K562 (cell line): Measurements from ENCODE around the gene CDKN2AIP. TPM values are rescaled to one million over a fixed set of nuclear protein-coding genes. Genes with fewer than 3 reads are reported as not detected.

Source experiments
- ARHGAP35 ChIP-seq: fragments of 450-650 bp; IDR thresholded peaks from 2 replicates; pipeline ENCODE4 v1.6.1; 2018; ENCODE audit not compliant: partially characterized antibody
- CHD2 ChIP-seq: IDR thresholded peaks from 2 replicates; pipeline ENCODE4 v1.6.1; 2011; ENCODE audit warnings: low read depth, low read length
- EHMT2 ChIP-seq: fragments of 450-650 bp; IDR thresholded peaks from 2 replicates; pipeline ENCODE4 v1.6.1; 2018; ENCODE audit warnings: antibody characterized with exemption
- L3MBTL2 ChIP-seq: fragments of 450-650 bp; IDR thresholded peaks from 2 replicates; pipeline ENCODE4 v1.6.1; 2016; ENCODE audit warnings: mild to moderate bottlenecking, moderate library complexity
- PHB2 ChIP-seq: fragments of 450-650 bp; IDR thresholded peaks from 2 replicates; pipeline ENCODE4 v1.6.1; 2017; ENCODE audit warnings: low read depth
- POLR2A ChIP-seq: fragments of 450-650 bp; conservative IDR thresholded peaks from 2 replicates; pipeline ENCODE4 v1.6.1; 2016
- PTBP1 ChIP-seq: fragments of 200-400 bp; formaldehyde crosslinking; IDR thresholded peaks from 2 replicates; pipeline ENCODE4 v1.6.1; 2017; ENCODE audit warnings: low read depth, low read length
- SETDB1 ChIP-seq: IDR thresholded peaks from one replicate; pipeline ENCODE4 v1.6.1; 2012; ENCODE audit warnings: low read length, control low read depth, inconsistent platforms
- TAL1 ChIP-seq: fragments of 450-650 bp; IDR thresholded peaks from 2 replicates; pipeline ENCODE4 v1.6.1; 2016; ENCODE audit warnings: mild to moderate bottlenecking
- TEAD1 ChIP-seq, 2 experiments: fragments of 450-650 bp in 1 of 2; sonication (generic) in 1 of 2; formaldehyde crosslinking; IDR thresholded peaks; 2 replicates each; pipeline versions ENCODE4 v1.4.0 to v1.8.0; 2020 to 2022; ENCODE audit warnings: mild to moderate bottlenecking in 2 of 2, missing genetic modification reagents in 1 of 2
- TRIM28 ChIP-seq: fragments of 450-650 bp; IDR thresholded peaks from 2 replicates; pipeline ENCODE4 v1.6.1; 2017
- ZNF253 ChIP-seq: fragments of 250-450 bp; sonication (Bioruptor Pico); conservative IDR thresholded peaks from 2 replicates; pipeline ENCODE4 v1.6.1; 2021; ENCODE audit warnings: mild to moderate bottlenecking
- ZNF507 ChIP-seq: conservative IDR thresholded peaks from 2 replicates; pipeline ENCODE4 v1.6.1; 2017; ENCODE audit warnings: missing genetic modification characterization, missing compliant biosample characterization
- ZNF75A ChIP-seq: fragments of 450-650 bp; formaldehyde crosslinking; IDR thresholded peaks from 2 replicates; pipeline ENCODE4 v1.4.0; 2020; ENCODE audit warnings: mild to moderate bottlenecking
- polyA plus RNA-seq, 8 experiments: library from polyadenylated mRNA; depleted of rRNA in 4 of 8; stranded (reverse) in 5 of 8; unstranded in 3 of 8; fragments of >200 nt; fragmentation: Nextera tagmentation in 2 of 8; fragmentation: Illumina TruSeq in 1 of 8; extraction: Ambion mirVana in 2 of 8; extraction: Trizol in 1 of 8; gene quantifications; 2 replicates each; pipeline versions ENCODE4 v1.2.1 to v1.2.3, GENCODE V29; 2011 to 2014; ENCODE audit warnings: inconsistent platforms in 1 of 8, missing spikeins in 1 of 8
- total RNA-seq, 7 experiments: library from RNA; depleted of rRNA in 6 of 7; stranded (reverse); fragments of >200 nt in 6 of 7; fragmentation: Illumina TruSeq in 2 of 7; extraction: Trizol in 2 of 7; gene quantifications; 2 replicates each; pipeline versions ENCODE4 v1.2.1 to v1.2.3, GENCODE V29; 2011 to 2021; ENCODE audit warnings: low replicate concordance in 1 of 7
- TF ChIP-seq, protein P1 (sequence below): sonication (generic); formaldehyde crosslinking; IDR thresholded peaks from 2 replicates; pipeline ENCODE4 v1.8.1; 2022; ENCODE audit warnings: missing genetic modification reagents
- TF ChIP-seq, protein P2 (sequence below): fragments of 450-650 bp; formaldehyde crosslinking; IDR thresholded peaks from 2 replicates; pipeline ENCODE4 v1.4.0; 2022; ENCODE audit warnings: missing genetic modification characterization
- TF ChIP-seq, protein P3 (sequence below): fragments of 450-650 bp; IDR thresholded peaks from 2 replicates; pipeline ENCODE4 v1.6.1; 2017; ENCODE audit warnings: antibody characterized with exemption
- TF ChIP-seq, protein P4 (sequence below): IDR thresholded peaks from 3 replicates; pipeline ENCODE4 v1.6.1; 2011; ENCODE audit warnings: borderline replicate concordance, mild to moderate bottlenecking; ENCODE audit not compliant: insufficient read length, insufficient read depth
- TF ChIP-seq, protein P5 (sequence below): fragments of 450-650 bp; IDR thresholded peaks from 2 replicates; pipeline ENCODE4 v1.6.1; 2017; ENCODE audit warnings: mild to moderate bottlenecking, moderate library complexity
- TF ChIP-seq, protein P6 (sequence below): fragments of 450-650 bp; formaldehyde crosslinking; conservative IDR thresholded peaks from 2 replicates; pipeline ENCODE4 v1.4.0; 2022; ENCODE audit warnings: mild to moderate bottlenecking, missing genetic modification characterization

CDKN2AIP gene
- total and polyA plus RNA-seq, 9 of the 15 experiments (the other 6 are each of a cell fraction or from before 2014, with no cell fraction given) = 5.9 to 22.0 (median 19.7) TPM

DNA sequence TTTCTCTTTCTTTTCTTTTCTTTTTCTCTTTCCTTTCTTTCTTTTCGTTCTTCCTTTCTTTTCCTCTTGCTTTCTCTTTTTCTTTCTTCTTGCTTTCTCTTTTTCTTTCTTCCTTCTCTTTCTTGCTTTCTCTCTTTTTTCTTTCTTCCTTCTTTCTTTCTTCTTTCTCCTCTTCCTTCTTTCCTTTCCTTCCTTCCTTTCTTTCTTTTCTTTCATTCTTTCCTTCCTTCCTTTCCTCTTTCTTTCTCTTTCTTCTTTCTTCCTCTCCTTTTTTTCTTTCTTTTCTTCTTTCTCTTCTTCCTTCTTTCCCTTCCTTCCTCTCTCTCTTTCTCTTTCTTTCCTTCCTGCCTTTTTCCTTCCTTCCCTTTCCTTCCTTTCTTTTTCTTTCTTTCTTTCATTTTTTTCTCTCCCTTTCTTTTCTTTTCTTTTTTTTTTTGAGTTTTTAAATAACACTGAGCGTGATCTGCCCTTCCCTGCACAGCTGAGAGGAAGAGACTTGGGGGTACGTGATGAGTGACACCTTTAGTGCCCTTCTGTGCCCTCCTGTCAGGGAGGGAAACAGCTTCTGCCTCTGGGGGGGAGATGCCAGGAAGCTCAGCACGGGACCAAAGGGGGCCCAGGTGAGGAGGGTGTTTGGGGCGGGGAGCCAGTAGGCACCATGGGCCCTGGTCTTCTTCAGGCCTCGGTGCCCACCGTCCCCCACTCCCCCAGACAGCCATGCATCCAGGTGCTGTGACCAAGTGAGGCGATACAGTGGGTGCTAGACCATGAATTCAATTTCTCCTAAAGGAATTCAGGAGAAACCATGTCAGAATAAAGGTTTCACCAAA lies 36.6 kb upstream of the CDKN2AIP start (continued):
- TF ChIP-seq ARHGAP35 (no peak), TRIM28 (no peak), TAL1 (0 out of 2 replicates have a peak, but pooled peaks have one; percentile 7), POLR2A (no peak), EHMT2 (no peak), PTBP1 (no peak), ZNF75A (CRISPR knock-in tag) (no peak), PHB2 (peak; percentile 59; the same call in 1 of the 2 replicates), ZNF253 (CRISPR knock-in tag) (no peak), L3MBTL2 (no peak), TEAD1 (CRISPR knock-in tag; IDR thresholded peaks at IDR 0.05) (no peak), SETDB1 (no peak), ZNF507 (tag) (no peak), CHD2 (no peak)
- TF ChIP-seq, protein P1, sequence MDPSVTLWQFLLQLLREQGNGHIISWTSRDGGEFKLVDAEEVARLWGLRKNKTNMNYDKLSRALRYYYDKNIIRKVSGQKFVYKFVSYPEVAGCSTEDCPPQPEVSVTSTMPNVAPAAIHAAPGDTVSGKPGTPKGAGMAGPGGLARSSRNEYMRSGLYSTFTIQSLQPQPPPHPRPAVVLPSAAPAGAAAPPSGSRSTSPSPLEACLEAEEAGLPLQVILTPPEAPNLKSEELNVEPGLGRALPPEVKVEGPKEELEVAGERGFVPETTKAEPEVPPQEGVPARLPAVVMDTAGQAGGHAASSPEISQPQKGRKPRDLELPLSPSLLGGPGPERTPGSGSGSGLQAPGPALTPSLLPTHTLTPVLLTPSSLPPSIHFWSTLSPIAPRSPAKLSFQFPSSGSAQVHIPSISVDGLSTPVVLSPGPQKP (CRISPR knock-in tag) = no peak
- TF ChIP-seq, protein P2, sequence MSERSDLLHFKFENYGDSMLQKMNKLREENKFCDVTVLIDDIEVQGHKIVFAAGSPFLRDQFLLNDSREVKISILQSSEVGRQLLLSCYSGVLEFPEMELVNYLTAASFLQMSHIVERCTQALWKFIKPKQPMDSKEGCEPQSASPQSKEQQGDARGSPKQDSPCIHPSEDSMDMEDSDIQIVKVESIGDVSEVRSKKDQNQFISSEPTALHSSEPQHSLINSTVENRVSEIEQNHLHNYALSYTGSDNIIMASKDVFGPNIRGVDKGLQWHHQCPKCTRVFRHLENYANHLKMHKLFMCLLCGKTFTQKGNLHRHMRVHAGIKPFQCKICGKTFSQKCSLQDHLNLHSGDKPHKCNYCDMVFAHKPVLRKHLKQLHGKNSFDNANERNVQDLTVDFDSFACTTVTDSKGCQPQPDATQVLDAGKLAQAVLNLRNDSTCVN (CRISPR knock-in tag) = peak; percentile 78; the same call in 1 of the 2 replicates
- TF ChIP-seq, protein P3, sequence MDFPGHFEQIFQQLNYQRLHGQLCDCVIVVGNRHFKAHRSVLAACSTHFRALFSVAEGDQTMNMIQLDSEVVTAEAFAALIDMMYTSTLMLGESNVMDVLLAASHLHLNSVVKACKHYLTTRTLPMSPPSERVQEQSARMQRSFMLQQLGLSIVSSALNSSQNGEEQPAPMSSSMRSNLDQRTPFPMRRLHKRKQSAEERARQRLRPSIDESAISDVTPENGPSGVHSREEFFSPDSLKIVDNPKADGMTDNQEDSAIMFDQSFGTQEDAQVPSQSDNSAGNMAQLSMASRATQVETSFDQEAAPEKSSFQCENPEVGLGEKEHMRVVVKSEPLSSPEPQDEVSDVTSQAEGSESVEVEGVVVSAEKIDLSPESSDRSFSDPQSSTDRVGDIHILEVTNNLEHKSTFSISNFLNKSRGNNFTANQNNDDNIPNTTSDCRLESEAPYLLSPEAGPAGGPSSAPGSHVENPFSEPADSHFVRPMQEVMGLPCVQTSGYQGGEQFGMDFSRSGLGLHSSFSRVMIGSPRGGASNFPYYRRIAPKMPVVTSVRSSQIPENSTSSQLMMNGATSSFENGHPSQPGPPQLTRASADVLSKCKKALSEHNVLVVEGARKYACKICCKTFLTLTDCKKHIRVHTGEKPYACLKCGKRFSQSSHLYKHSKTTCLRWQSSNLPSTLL = peak; percentile 60; the same call in 1 of the 2 replicates
- TF ChIP-seq, protein P4, sequence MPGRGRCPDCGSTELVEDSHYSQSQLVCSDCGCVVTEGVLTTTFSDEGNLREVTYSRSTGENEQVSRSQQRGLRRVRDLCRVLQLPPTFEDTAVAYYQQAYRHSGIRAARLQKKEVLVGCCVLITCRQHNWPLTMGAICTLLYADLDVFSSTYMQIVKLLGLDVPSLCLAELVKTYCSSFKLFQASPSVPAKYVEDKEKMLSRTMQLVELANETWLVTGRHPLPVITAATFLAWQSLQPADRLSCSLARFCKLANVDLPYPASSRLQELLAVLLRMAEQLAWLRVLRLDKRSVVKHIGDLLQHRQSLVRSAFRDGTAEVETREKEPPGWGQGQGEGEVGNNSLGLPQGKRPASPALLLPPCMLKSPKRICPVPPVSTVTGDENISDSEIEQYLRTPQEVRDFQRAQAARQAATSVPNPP = no peak
- TF ChIP-seq, protein P5, sequence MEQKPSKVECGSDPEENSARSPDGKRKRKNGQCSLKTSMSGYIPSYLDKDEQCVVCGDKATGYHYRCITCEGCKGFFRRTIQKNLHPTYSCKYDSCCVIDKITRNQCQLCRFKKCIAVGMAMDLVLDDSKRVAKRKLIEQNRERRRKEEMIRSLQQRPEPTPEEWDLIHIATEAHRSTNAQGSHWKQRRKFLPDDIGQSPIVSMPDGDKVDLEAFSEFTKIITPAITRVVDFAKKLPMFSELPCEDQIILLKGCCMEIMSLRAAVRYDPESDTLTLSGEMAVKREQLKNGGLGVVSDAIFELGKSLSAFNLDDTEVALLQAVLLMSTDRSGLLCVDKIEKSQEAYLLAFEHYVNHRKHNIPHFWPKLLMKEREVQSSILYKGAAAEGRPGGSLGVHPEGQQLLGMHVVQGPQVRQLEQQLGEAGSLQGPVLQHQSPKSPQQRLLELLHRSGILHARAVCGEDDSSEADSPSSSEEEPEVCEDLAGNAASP = no peak
- TF ChIP-seq, protein P6, sequence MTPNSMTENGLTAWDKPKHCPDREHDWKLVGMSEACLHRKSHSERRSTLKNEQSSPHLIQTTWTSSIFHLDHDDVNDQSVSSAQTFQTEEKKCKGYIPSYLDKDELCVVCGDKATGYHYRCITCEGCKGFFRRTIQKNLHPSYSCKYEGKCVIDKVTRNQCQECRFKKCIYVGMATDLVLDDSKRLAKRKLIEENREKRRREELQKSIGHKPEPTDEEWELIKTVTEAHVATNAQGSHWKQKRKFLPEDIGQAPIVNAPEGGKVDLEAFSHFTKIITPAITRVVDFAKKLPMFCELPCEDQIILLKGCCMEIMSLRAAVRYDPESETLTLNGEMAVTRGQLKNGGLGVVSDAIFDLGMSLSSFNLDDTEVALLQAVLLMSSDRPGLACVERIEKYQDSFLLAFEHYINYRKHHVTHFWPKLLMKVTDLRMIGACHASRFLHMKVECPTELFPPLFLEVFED (CRISPR knock-in tag) = peak; percentile 75; the same call in 1 of the 2 replicates
